OCI-LY1 (cell line): Measurements from ENCODE around the gene SDK1.

ENCODE experiments used
- H2AFZ ChIP-seq: fragments of 200-600 bp; sonication (generic), shearing (Covaris generic); 2 replicates; pipeline ENCODE4 v1.6.0; 2014; ENCODE audit warnings: antibody characterized with exemption, mild to moderate bottlenecking, low read length
- H3F3A ChIP-seq: fragments of 200-600 bp; sonication (generic), shearing (Covaris generic); 2 replicates; pipeline ENCODE4 v1.6.0; 2014; ENCODE audit warnings: mild to moderate bottlenecking, antibody characterized with exemption, low read length, moderate library complexity; ENCODE audit not compliant: insufficient read depth
- H3K27ac ChIP-seq: fragments of 200-600 bp; sonication (generic); 2 replicates; pipeline ENCODE4 v1.5.1; 2014; ENCODE audit warnings: low read length, mixed run types, mild to moderate bottlenecking, low read depth; ENCODE audit not compliant: poor library complexity, severe bottlenecking
- H3K27me3 ChIP-seq: fragments of 200-600 bp; sonication (generic); 2 replicates; pipeline ENCODE4 v1.6.0; 2014; ENCODE audit warnings: antibody characterized with exemption, mild to moderate bottlenecking, low read length, moderate library complexity; ENCODE audit not compliant: insufficient read depth
- H3K36me3 ChIP-seq: fragments of 200-600 bp; sonication (generic); 2 replicates; pipeline ENCODE4 v1.6.1; 2014; ENCODE audit warnings: mild to moderate bottlenecking, antibody characterized with exemption, low read length, moderate library complexity, mixed read lengths; ENCODE audit not compliant: insufficient read depth
- H3K4me1 ChIP-seq: fragments of 200-600 bp; sonication (generic); 2 replicates; pipeline ENCODE4 v1.5.1; 2014; ENCODE audit warnings: mild to moderate bottlenecking, low read length, moderate library complexity; ENCODE audit not compliant: insufficient read depth, severe bottlenecking
- H3K4me2 ChIP-seq: fragments of 200-600 bp; sonication (generic), shearing (Covaris generic); 2 replicates; pipeline ENCODE4 v1.6.1; 2014; ENCODE audit warnings: low read length
- H3K4me3 ChIP-seq: fragments of 200-600 bp; sonication (generic); 2 replicates; pipeline ENCODE4 v1.5.1; 2014; ENCODE audit warnings: low read length, low read depth, mild to moderate bottlenecking, mixed read lengths; ENCODE audit not compliant: poor library complexity, severe bottlenecking
- H3K79me2 ChIP-seq: fragments of 200-600 bp; shearing (Covaris generic); 2 replicates; pipeline ENCODE4 v1.6.1; 2016; ENCODE audit warnings: mixed run types, low read length, mixed read lengths; ENCODE audit not compliant: insufficient read depth
- H3K9ac ChIP-seq: fragments of 200-600 bp; sonication (generic), shearing (Covaris generic); 2 replicates; pipeline ENCODE4 v1.6.1; 2014; ENCODE audit warnings: mild to moderate bottlenecking, low read length, mixed read lengths
- H3K9me2 ChIP-seq: fragments of 200-600 bp; sonication (generic), shearing (Covaris generic); 2 replicates; pipeline ENCODE4 v1.6.1; 2014; ENCODE audit warnings: low read depth, mild to moderate bottlenecking, low read length, mixed read lengths
- H3K9me3 ChIP-seq: fragments of 200-600 bp; shearing (Covaris generic); 2 replicates; pipeline ENCODE4 v1.6.1; 2014; ENCODE audit warnings: low read length, mixed read lengths
- H4K20me1 ChIP-seq: fragments of 200-600 bp; sonication (generic), shearing (Covaris generic); 2 replicates; pipeline ENCODE4 v1.6.0; 2016; ENCODE audit warnings: mild to moderate bottlenecking, low read length; ENCODE audit not compliant: insufficient read depth
- EZH2 ChIP-seq: fragments of 200-600 bp; sonication (generic), shearing (Covaris generic); IDR thresholded peaks from 2 replicates; pipeline ENCODE4 v1.8.0; 2017; ENCODE audit warnings: borderline replicate concordance, mixed run types, mild to moderate bottlenecking, antibody characterized with exemption, low read length, moderate library complexity, mixed read lengths
- TF ChIP-seq, protein P1 (sequence below): fragments of 200-600 bp; sonication (generic), shearing (Covaris generic); IDR thresholded peaks from 2 replicates; pipeline ENCODE4 v1.5.1; 2017; ENCODE audit warnings: mild to moderate bottlenecking, antibody characterized with exemption, low read length, moderate library complexity, mixed read lengths

The SDK1 gene

DNA sequence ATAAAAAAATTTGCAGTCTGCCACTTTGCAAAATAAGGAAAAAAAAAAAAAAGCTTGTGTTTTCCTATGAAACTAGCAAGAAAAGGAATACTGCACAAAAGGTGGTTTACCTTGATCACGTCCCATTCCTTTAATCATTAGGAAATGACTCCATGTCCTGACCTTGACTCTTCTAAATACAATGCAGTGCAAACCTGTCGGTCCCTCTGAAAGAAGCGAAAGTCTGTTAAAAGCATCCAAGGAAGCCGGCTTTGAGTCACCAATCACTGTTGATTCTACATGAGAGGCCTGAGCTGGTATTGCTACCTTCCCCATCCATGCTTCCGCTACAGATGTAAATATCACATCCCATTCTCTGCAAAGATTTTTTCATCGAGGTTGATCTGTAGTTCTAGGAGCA lies 652.1 kb downstream of the SDK1 start:
- no peak for TF ChIP-seq EZH2
- Histone ChIP-seq H3K4me1 (no peaks in the 10 kb centered on the region), H3K4me3 (no peak overlapping the region), H3K4me2 (no peak overlapping the region), H4K20me1 (no peaks in the 10 kb centered on the region), H3K9ac (no peak overlapping the region), H3F3A (no peaks in the 10 kb centered on the region), H3K9me2 (no peaks in the 10 kb centered on the region), H2AFZ (no peak overlapping the region), H3K79me2 (no peaks in the 10 kb centered on the region), H3K27me3 (no peaks in the 10 kb centered on the region), H3K9me3 (no peaks in the 10 kb centered on the region), H3K36me3 (peaks cover 10% of the 10 kb centered on the region; the same call in 1 of the 2 replicates), H3K27ac (no peak overlapping the region)

DNA sequence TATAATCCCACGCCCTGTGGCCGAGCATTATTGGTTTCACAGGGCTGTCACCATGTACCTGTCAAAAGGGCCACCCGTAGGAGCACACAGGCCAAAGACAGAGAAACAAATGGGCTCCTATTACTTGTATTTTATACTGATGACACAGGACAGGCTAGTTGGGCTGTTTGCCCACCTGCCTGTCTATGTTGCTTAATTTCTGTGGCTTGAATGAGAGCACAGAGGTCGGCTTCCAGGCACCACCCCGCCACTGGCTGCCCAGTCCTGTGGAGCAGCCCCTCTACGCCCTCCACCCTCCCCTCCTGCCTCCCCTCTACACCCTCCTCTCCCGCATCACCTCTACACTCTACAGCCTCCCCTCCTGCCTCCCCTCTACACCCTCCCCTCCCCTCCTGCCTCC lies 652.9 kb downstream of the SDK1 start:
- no peaks in the 10 kb centered on the region for H3K4me1 ChIP-seq
- no peak overlapping the region for H3K4me2 ChIP-seq
- H3K27me3 ChIP-seq, result no peaks in the 10 kb centered on the region
- H3K79me2 ChIP-seq, result no peaks in the 10 kb centered on the region
- no peak overlapping the region for H2AFZ ChIP-seq
- no peak overlapping the region for H3K9ac ChIP-seq
- H3F3A ChIP-seq, result no peaks in the 10 kb centered on the region
- no peaks in the 10 kb centered on the region for H3K9me2 ChIP-seq
- H3K27ac ChIP-seq, result no peak overlapping the region
- H3K4me3 ChIP-seq, result no peak overlapping the region
- no peak for TF ChIP-seq EZH2
- TF ChIP-seq, protein P1, sequence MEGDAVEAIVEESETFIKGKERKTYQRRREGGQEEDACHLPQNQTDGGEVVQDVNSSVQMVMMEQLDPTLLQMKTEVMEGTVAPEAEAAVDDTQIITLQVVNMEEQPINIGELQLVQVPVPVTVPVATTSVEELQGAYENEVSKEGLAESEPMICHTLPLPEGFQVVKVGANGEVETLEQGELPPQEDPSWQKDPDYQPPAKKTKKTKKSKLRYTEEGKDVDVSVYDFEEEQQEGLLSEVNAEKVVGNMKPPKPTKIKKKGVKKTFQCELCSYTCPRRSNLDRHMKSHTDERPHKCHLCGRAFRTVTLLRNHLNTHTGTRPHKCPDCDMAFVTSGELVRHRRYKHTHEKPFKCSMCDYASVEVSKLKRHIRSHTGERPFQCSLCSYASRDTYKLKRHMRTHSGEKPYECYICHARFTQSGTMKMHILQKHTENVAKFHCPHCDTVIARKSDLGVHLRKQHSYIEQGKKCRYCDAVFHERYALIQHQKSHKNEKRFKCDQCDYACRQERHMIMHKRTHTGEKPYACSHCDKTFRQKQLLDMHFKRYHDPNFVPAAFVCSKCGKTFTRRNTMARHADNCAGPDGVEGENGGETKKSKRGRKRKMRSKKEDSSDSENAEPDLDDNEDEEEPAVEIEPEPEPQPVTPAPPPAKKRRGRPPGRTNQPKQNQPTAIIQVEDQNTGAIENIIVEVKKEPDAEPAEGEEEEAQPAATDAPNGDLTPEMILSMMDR, result no peak
- H3K9me3 ChIP-seq, result no peaks in the 10 kb centered on the region
- H4K20me1 ChIP-seq, result no peaks in the 10 kb centered on the region
- H3K36me3 ChIP-seq, result peaks cover 10% of the 10 kb centered on the region; the same call in 1 of the 2 replicates

DNA sequence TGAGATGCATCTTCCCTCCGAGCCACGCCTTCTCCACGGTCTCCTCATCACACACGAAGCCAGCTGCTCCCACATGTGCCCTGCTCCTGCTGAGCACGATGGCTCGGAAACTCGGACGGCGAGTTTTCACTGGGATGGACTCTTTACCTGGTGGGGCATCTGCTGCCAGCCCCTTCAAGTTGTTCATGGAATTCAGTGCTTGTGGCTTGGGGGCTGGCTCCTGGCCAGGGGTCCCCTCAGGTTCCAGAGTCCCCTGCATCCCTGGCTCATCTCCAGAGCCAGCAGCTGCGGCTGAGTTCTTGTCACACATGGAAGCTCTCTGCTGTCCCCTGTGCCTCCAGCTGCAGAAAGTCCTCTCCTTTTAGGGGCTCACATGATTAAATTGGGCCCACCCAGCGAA lies 654.0 kb downstream of the SDK1 start:
- no peak overlapping the region for H3K4me2 ChIP-seq
- H3K4me1 ChIP-seq, result no peaks in the 10 kb centered on the region
- no peak overlapping the region for H3K4me3 ChIP-seq
- H3F3A ChIP-seq, result no peaks in the 10 kb centered on the region
- TF ChIP-seq, protein P1, result no peak
- no peak for TF ChIP-seq EZH2
- no peaks in the 10 kb centered on the region for H3K27me3 ChIP-seq
- no peaks in the 10 kb centered on the region for H3K79me2 ChIP-seq
- H2AFZ ChIP-seq, result no peak overlapping the region
- no peaks in the 10 kb centered on the region for H3K9me3 ChIP-seq
- no peak overlapping the region for H3K9ac ChIP-seq
- no peaks in the 10 kb centered on the region for H4K20me1 ChIP-seq
- H3K9me2 ChIP-seq, result no peaks in the 10 kb centered on the region
- no peak overlapping the region for H3K27ac ChIP-seq
- peaks cover 10% of the 10 kb centered on the region; the same call in 1 of the 2 replicates for H3K36me3 ChIP-seq
